Keratinocyte (primary cell): ENCODE measurements around the gene USF3. TPM values are rescaled to one million over a fixed set of nuclear protein-coding genes. Genes with fewer than 3 reads are reported as not detected.

Experiments used
- DNase-seq: peaks from one replicate; pipeline ENCODE4 v3.0.0-alpha.2; 2011; ENCODE audit warnings: low read depth, missing footprints, low spot score
- FAIRE-seq: peaks from 2 replicates; lab custom pipeline; 2011; peaks lifted over from hg19 to GRCh38; lab: Jason Lieb, UNC
- H2AFZ ChIP-seq: 2 replicates; pipeline ENCODE4 v1.6.0; 2012; ENCODE audit warnings: low read length, control low read depth, inconsistent platforms; ENCODE audit not compliant: control insufficient read depth
- H3K27ac ChIP-seq: 2 replicates; pipeline ENCODE4 v1.5.1; 2011; ENCODE audit warnings: low read length; ENCODE audit not compliant: control insufficient read depth, insufficient read depth
- H3K27me3 ChIP-seq: 3 replicates; pipeline ENCODE4 v1.6.0; 2011; ENCODE audit warnings: low read length; ENCODE audit not compliant: control insufficient read depth, insufficient read depth; ENCODE audit errors: extremely low read depth
- H3K36me3 ChIP-seq, 2 experiments: 2 replicates in 1 of 2; 3 replicates in 1 of 2; pipeline ENCODE4 v1.5.1; 2011; ENCODE audit warnings: low read length in 2 of 2, mild to moderate bottlenecking in 1 of 2; ENCODE audit not compliant: control insufficient read depth in 2 of 2, insufficient read depth in 2 of 2; ENCODE audit errors: extremely low read depth in 1 of 2
- H3K4me1 ChIP-seq: 3 replicates; pipeline ENCODE4 v1.5.1; 2011; ENCODE audit warnings: low read length; ENCODE audit not compliant: control insufficient read depth, insufficient read depth; ENCODE audit errors: extremely low read depth
- H3K4me2 ChIP-seq: 3 replicates; pipeline ENCODE4 v1.6.0; 2011; ENCODE audit warnings: low read depth, low read length; ENCODE audit not compliant: control insufficient read depth, insufficient read depth; ENCODE audit errors: extremely low read depth
- H3K4me3 ChIP-seq, 3 experiments: fragments of 200-600 bp in 1 of 3; sonication (generic) in 1 of 3; 2 replicates in 2 of 3; 3 replicates in 1 of 3; pipeline ENCODE4 v1.5.1; 2011 to 2016; ENCODE audit warnings: low read length in 3 of 3, mild to moderate bottlenecking in 3 of 3, control low read depth in 2 of 3, inconsistent platforms in 1 of 3, low read depth in 1 of 3, mixed read lengths in 1 of 3, mixed run types in 1 of 3, moderate library complexity in 1 of 3; ENCODE audit not compliant: control insufficient read depth in 2 of 3, insufficient read depth in 2 of 3; ENCODE audit errors: extremely low read depth in 1 of 3
- H3K79me2 ChIP-seq: 2 replicates; pipeline ENCODE4 v1.6.0; 2012; ENCODE audit warnings: low read length; ENCODE audit not compliant: control insufficient read depth, insufficient read depth
- H3K9ac ChIP-seq: 3 replicates; pipeline ENCODE4 v1.6.0; 2011; ENCODE audit warnings: low read length; ENCODE audit not compliant: control insufficient read depth, insufficient read depth; ENCODE audit errors: extremely low read depth
- H3K9me1 ChIP-seq: 3 replicates; pipeline ENCODE4 v1.6.0; 2011; ENCODE audit warnings: low read length; ENCODE audit not compliant: control insufficient read depth, insufficient read depth; ENCODE audit errors: extremely low read depth
- H3K9me3 ChIP-seq: 2 replicates; pipeline ENCODE4 v1.5.1; 2012; ENCODE audit warnings: low read depth, low read length; ENCODE audit not compliant: control insufficient read depth
- H4K20me1 ChIP-seq: 3 replicates; pipeline ENCODE4 v1.6.0; 2011; ENCODE audit warnings: low read length; ENCODE audit not compliant: control insufficient read depth, insufficient read depth; ENCODE audit errors: extremely low read depth
- CTCF ChIP-seq, 3 experiments: IDR thresholded peaks in 1 of 3; conservative IDR thresholded peaks in 1 of 3; optimal IDR thresholded peaks in 1 of 3; 2 replicates in 2 of 3; 3 replicates in 1 of 3; pipeline versions ENCODE3 to v1.5.1; 2011; ENCODE audit warnings: low read length in 3 of 3, mild to moderate bottlenecking in 3 of 3, moderate library complexity in 2 of 3, control low read depth in 1 of 3, inconsistent platforms in 1 of 3; ENCODE audit not compliant: insufficient read depth in 2 of 3; ENCODE audit errors: extremely low read depth in 1 of 3
- EZH2 ChIP-seq: IDR thresholded peaks from one replicate; pipeline ENCODE4 v1.6.1; 2012; ENCODE audit warnings: inconsistent platforms, mild to moderate bottlenecking, low read length, moderate library complexity
- dilution Hi-C: fragments of 300-500 bp; cut with MboI; formaldehyde crosslinking; loops from one replicate; pipeline ENCODE4 v1.7.0; 2020; ENCODE audit warnings: low sequenced_read_pairs; ENCODE audit not compliant: extremely low pct_ligation_motif_present
- polyA plus RNA-seq, 5 experiments: library from polyadenylated mRNA; depleted of rRNA in 3 of 5; stranded (reverse) in 3 of 5; stranded (forward) in 1 of 5; unstranded in 1 of 5; fragments of >200 nt; gene quantifications; 1 replicate in 1 of 5; 2 replicates in 3 of 5; 3 replicates in 1 of 5; pipeline versions ENCODE4 v1.2.1 to v1.2.3, GENCODE V29; 2011 to 2012; ENCODE audit warnings: missing spikeins in 2 of 5, low read depth in 1 of 5, low replicate concordance in 1 of 5

The USF3 gene
- polyA plus RNA-seq, 1 donor (not counting 4 experiments of a cell fraction or from before 2014, with no cell fraction given), result 8.8 TPM

- H3K4me1 ChIP-seq, result no peaks in the 10 kb centered on the region
- no peak overlapping the region for H3K27ac ChIP-seq
- DNase-seq, result no peak
- no peak overlapping the region for H3K4me2 ChIP-seq
- no peaks in the 10 kb centered on the region for H3K79me2 ChIP-seq
- no peaks in the 10 kb centered on the region for H3K9me1 ChIP-seq
- H3K4me3 ChIP-seq, result no peak overlapping the region
- H3K9ac ChIP-seq, result no peak overlapping the region
- dilution Hi-C loops, result loop anchor here (25.0 kb wide), 1 partner anchor 133 kb away; no protein-coding TSS in a partner anchor
- no peak for FAIRE-seq
- H2AFZ ChIP-seq, result no peak overlapping the region
- H3K27me3 ChIP-seq, result peaks cover 5% of the 10 kb centered on the region
- TF ChIP-seq CTCF (optimal IDR thresholded peaks at IDR 0.05 in 1 of 3, IDR thresholded peaks at IDR 0.05 in 1 of 3, conservative IDR thresholded peaks at IDR 0.05 in 1 of 3; ENCODE audit: extremely low read depth in 1 of 3, insufficient read depth in 2 of 3, low read length in 3 of 3), result no peak
- no peak for TF ChIP-seq EZH2
- no peaks in the 10 kb centered on the region for H3K9me3 ChIP-seq
- no peaks in the 10 kb centered on the region for H4K20me1 ChIP-seq
- H3K36me3 ChIP-seq, result no peaks in the 10 kb centered on the region
Measured at GRCh38 chr3:113620091-113620490, 76.4 kb downstream of the USF3 start.

- FAIRE-seq (no peak), DNase-seq (no peak)
- Histone ChIP-seq H3K9me1 (no peaks in the 10 kb centered on the region), H3K79me2 (no peaks in the 10 kb centered on the region), H3K27me3 (peaks cover 3% of the 10 kb centered on the region), H3K36me3 (no peaks in the 10 kb centered on the region), H3K4me2 (no peak overlapping the region), H4K20me1 (no peaks in the 10 kb centered on the region), H3K27ac (no peak overlapping the region), H2AFZ (no peak overlapping the region), H3K9ac (no peak overlapping the region), H3K4me1 (no peaks in the 10 kb centered on the region), H3K4me3 (no peak overlapping the region), H3K9me3 (no peaks in the 10 kb centered on the region)
- no peak for TF ChIP-seq CTCF (optimal IDR thresholded peaks at IDR 0.05 in 1 of 3, IDR thresholded peaks at IDR 0.05 in 1 of 3, conservative IDR thresholded peaks at IDR 0.05 in 1 of 3; ENCODE audit: extremely low read depth in 1 of 3, insufficient read depth in 2 of 3, low read length in 3 of 3)
- TF ChIP-seq EZH2, result no peak
- dilution Hi-C loops, result loop anchor here (25.0 kb wide), 1 partner anchor 130 kb away; no protein-coding TSS in a partner anchor
Measured at GRCh38 chr3:113617726-113618125, 78.7 kb downstream of the USF3 start.
